Right ventricle myocardium inferior (tissue), 1 donor: Measurements from ENCODE around the gene CTF1. TPM values are rescaled to one million over a fixed set of nuclear protein-coding genes. Genes with fewer than 3 reads are reported as not detected.
"Not testable (repeated sequence)": the region's sequence is repeated elsewhere in the genome, so short reads cannot be mapped to it uniquely, and the experiment has no call there.

Experiments used
- ATAC-seq: fragments of 200-7000 bp; cut with Tn5 transposase; one replicate; pipeline ENCODE4 v1.9.1; 2020; ENCODE audit warnings: mild to moderate bottlenecking, moderate library complexity
- DNase-seq: peaks from one replicate; pipeline ENCODE4 v3.0.0; 2021; ENCODE audit errors: missing footprints
- intact Hi-C: fragments of 100-400 bp; cut with DNase I; formaldehyde crosslinking; loops from one replicate; pipeline ENCODE4 v1.11.0; 2022
- long read RNA-seq: library from polyadenylated mRNA; unstranded; transcript quantifications from one replicate; pipeline ENCODE4 v2.0.0, GENCODE V29; 2021
- total RNA-seq: library from RNA; stranded (reverse); fragmentation: NEBNext Ultra II Directional; extraction: Animal tissue kit (Norgen Biotek cat#: 25700); gene quantifications from one replicate; pipeline ENCODE4 v1.2.1, GENCODE V29; 2021
- donor health status: DM: no; HTN: yes; CAD: no; lungs with severe emphysema.

The CTF1 gene, protein sequence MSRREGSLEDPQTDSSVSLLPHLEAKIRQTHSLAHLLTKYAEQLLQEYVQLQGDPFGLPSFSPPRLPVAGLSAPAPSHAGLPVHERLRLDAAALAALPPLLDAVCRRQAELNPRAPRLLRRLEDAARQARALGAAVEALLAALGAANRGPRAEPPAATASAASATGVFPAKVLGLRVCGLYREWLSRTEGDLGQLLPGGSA
- total RNA-seq: 8.7 TPM
- long read RNA-seq, transcript CTF1-201 (3 exons, 1,664 nt): major isoform, 6 of 10 reads
- long read RNA-seq, partial matches to known transcripts: 2 of 10 reads
- long read RNA-seq, other reads (novel, unspliced or antisense): 2 of 10 reads

GRCh38 chr16:30896261-30896888 lies at the start of gene CTF1:
Gene CTF1 (plus strand): TSS chr16:30896614. CDS start chr16:30896644, 30 bp downstream.
- intact Hi-C loops: loop anchor here (2.0 to 10.0 kb wide), 2 partner anchors 26 to 1092 kb away; partner anchors contain the start of genes FBXL19 and MAZ
- ATAC-seq (peak; percentile 79), DNase-seq (peak; percentile 85)

DNA sequence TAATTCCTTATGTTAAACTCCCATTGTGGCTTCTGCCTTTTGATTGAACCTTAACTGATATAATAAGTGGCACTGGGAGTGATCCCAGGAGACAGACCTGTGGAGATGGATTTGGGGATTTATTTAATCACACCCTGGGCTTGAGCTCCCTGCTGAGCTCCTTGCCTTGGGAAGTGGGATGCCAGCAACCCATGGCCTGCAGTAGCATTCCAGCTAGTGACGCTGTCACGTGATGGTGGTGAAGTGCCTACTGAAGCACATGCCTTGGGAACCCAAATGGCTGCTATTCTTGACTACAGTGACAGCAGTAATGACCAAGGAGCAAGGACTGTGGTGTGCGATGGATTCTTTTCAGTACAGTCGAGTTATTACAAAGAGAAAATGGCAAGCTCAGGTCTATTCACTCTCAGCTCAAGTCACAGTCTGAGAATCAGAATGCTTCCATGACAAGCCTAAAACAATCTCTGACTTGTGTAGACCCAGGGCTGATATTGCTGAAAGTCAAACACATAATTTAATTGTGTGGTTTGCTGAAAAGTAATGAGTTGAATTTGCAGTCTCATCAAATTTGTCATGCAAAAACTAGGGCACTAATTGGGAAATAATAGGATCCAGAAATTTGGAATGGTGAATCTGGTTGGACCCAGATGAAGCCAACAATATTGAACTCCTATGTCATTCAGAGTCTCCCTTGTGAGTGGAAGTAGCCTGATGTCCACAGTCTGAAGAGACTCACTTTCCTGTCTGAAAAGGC lies 49.6 kb upstream of the CTF1 start:
- ATAC-seq (no peak), DNase-seq (no peak)
- intact Hi-C loops: no loop called here

- DNase-seq (no peak), ATAC-seq (no peak)
- intact Hi-C loops: no loop called here
Measured at GRCh38 chr16:30850246-30850645, 46.2 kb upstream of the CTF1 start.

GRCh38 chr16:30853758-30854157 lies 42.7 kb upstream of the CTF1 start:
- intact Hi-C loops: no loop called here
- ATAC-seq: no peak

DNA sequence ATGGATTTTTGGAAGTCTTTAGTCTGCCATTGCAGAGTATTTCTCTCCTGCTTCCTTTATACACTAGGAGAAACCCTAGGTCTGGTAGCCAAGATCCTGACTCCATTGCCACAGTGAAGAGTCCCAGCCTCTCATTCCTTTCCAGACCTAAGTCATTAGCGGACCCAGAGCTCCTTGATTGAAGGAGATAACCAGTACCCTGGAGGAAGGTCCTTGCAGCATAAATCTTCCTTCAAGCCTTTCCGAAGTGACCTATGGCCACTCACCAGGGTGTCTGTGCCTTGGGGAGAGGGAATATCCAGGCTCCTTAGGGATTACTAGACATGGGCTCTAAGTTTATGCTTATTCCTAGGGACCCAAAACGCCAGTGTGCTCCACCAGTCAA lies 38.3 kb upstream of the CTF1 start:
- DNase-seq (no peak), ATAC-seq (no peak)
- intact Hi-C loops: no loop called here

More at GRCh38 chr16:30853758-30854157, 42.7 kb upstream of the CTF1 start:
- DNase-seq: no peak

- intact Hi-C loops: no loop called here
- ATAC-seq (no peak), DNase-seq (no peak)
Measured at GRCh38 chr16:30858829-30859423, 37.5 kb upstream of the CTF1 start.

- intact Hi-C loops, ATAC-seq, DNase-seq: not testable (repeated sequence)
Measured at GRCh38 chr16:30860729-30861128, 35.7 kb upstream of the CTF1 start.

- DNase-seq, intact Hi-C loops, ATAC-seq: not testable (repeated sequence)
Measured at GRCh38 chr16:30863178-30863577, 33.2 kb upstream of the CTF1 start.

DNA sequence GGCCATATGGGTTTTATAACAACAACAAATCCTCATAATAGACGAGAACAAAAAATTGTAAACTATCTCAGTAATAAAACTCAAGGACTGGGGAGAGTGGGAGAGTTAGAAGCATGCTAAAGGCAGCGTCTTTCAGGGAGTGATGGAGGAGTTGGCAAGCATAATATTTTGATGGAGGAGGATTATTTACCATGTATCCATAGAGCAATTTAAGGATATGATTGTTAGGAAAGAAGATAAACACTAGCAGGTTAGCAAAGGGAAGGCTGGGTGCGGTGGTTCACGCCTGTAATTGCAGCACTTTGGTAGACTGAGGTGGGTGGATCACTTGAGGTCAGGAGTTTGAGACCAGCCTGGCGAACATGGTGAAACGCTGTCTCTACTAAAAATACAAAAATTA lies 30.4 kb upstream of the CTF1 start:
- DNase-seq (no peak), ATAC-seq (no peak)
- intact Hi-C loops: no loop called here

- DNase-seq (no peak), ATAC-seq (no peak)
- intact Hi-C loops: no loop called here
Measured at GRCh38 chr16:30867747-30868146, 28.7 kb upstream of the CTF1 start.

DNA sequence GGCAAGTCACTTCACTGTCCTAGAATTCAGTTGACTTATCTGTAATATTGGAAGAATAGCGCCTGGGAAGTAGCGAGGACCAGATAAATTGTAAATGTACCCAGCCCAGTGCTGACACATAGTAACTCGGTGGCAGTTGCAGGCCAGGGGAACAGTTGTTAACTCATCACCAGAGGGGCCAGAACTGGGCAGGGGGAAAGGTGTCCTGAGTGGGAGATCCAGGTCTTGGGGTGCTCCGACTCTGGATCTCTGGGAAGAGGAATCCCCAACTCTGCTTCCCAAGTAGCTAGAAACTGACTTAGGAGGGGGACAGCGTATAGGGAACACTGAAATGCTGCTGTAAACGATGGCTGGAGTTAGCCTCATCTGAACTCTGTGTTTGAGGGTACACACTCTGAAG lies 25.5 kb upstream of the CTF1 start:
- ATAC-seq: no peak
- intact Hi-C loops: loop anchor here (5.0 kb wide), 1 partner anchor 59 kb away; no protein-coding TSS in a partner anchor
- no peak for DNase-seq

DNA sequence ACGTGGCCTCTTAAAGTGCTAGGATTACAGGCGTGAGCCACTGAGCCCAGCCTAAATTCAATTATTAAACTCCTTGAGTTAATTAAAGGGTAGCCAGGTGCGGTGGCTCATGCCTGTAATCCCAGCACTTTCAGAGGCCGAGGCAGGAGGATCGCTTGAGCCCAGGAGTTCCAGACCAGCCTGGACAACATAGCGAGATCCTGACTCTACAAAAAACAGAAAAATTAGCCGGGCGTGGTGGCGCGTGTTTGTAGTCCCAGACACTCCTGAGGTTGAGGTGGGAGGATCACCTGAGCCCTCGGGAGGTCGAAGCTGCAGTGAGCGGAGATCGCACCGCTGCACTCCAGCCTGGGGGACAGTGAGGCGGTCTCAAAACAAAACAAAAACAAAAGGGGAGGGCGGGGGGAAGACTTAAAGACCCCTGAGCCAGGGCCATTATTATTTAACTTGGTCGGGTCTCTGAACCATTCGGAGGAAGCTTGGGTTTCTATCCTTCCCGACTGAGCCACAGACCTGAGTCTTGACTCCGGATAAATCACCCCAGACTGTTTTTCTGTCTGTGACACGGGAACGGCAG lies 22.1 kb upstream of the CTF1 start:
- intact Hi-C loops: loop anchor here (2.0 to 5.0 kb wide), 2 partner anchors 20 to 62 kb away; partner anchors contain the start of gene BCL7C
- ATAC-seq (no peak), DNase-seq (no peak)

- ATAC-seq: peak; percentile 99
- intact Hi-C loops: loop anchor here (2.0 to 5.0 kb wide), 2 partner anchors 20 to 63 kb away; partner anchors contain the start of gene BCL7C
Measured at GRCh38 chr16:30874821-30875717, 21.3 kb upstream of the CTF1 start.

DNA sequence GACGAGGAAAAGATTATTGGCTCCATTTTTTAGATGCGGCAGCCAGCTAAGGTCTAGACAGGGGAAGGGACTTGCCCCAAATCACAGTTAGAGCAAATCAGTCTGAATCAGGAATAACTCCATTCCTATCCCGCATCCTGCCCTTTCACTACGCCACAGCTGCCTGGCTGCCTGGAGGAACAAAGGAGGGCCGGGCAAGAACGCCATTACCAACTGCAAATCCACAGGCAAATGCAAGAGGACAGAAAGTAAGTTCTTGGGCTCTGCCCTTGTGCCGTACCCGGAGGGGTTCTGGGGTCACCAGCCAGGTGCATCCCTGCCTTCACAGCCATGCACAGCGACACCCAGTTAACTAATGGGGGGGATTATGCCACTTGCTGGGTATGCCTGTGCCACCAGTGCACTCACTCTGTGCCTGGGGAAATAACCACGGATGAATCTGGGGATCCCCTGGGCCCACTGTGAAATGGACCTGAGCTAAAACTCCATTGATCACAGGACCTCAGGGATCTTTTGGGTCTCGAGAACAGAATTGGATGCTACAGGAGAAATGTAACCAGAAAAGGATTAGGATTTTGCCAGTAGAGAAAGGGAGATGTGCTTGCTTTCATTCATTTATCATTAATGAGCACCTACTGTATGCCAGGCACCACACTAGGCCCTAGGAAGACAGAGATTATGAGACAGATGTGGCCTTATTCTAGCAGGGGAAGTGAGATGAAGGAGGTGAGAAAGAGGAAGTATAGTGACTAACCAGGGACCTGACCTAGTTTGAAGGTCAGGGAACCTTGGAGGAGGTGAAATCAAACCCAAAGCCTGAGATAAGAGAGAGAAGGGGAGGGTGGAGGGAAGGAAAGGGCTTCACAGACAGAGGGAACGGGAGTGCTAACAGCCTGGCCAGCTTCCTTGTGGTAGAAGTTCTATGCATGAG lies 20.3 kb upstream of the CTF1 start:
- no peak for ATAC-seq
- intact Hi-C loops: loop anchor here (2.0 kb wide), 1 partner anchor 19 kb away; the partner anchor contains the start of gene BCL7C
- no peak for DNase-seq

More at GRCh38 chr16:30874821-30875717, 21.3 kb upstream of the CTF1 start:
- DNase-seq: peak; percentile 97

DNA sequence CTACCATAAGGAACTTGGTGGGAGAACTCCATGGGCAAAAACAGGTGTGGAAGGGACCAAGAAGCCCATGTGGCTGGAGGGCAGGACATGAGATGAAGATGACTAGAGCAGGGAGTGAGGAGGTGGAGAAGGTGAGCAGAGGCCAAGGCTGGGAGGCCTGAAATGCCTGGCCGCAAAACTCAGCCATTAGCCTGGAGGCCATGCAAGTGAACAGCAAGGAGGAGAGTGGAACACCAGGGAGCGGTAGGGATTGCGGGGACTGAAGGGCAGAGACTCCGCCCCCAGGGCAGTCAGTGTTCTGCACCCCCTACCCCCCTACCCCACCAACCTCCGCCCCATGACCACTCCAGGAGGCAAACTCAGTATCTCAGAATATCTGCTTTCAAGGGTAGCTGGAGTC lies 19.5 kb upstream of the CTF1 start:
- no peak for ATAC-seq
- no peak for DNase-seq
- intact Hi-C loops: no loop called here

GRCh38 chr16:30882429-30883310 lies 13.7 kb upstream of the CTF1 start:
- no peak for DNase-seq
- intact Hi-C loops: no loop called here
- ATAC-seq: no peak
